SK-N-SH (cell line): Measurements from ENCODE around the gene ATP8B1. TPM values are rescaled to one million over a fixed set of nuclear protein-coding genes. Genes with fewer than 3 reads are reported as not detected.
A peak's percentile ranks its signal among the peaks of the same experiment; 100 is the strongest.

Source experiments
- CTCF ChIA-PET: fragments of 300-600, 350-600 bp; formaldehyde crosslinking; extraction: SDS; loops from one replicate; lab custom pipeline; 2021; lab: Yijun Ruan, JAX
- POLR2A ChIA-PET: fragments of 350-600 bp; sonication (Branson Sonifier 250); formaldehyde crosslinking; extraction: SDS; loops from one replicate; lab custom pipeline; 2020; ENCODE audit warnings: antibody characterized with exemption, inconsistent platforms; lab: Yijun Ruan, JAX
- DNase-seq: peaks from one replicate; pipeline ENCODE4 v3.0.0; 2012
- H2AFZ ChIP-seq: fragments of 200-600 bp; sonication (generic); 2 replicates; pipeline ENCODE4 v1.8.1; 2016; ENCODE audit warnings: antibody characterized with exemption, mild to moderate bottlenecking, low read depth
- H3F3A ChIP-seq: fragments of 200-600 bp; sonication (generic); replicated peaks from 2 replicates; pipeline ENCODE3; 2016; ENCODE audit warnings: antibody characterized with exemption, mild to moderate bottlenecking; ENCODE audit not compliant: insufficient read depth
- H3K27ac ChIP-seq, 2 experiments: fragments of 200-500 bp in 1 of 2; fragments of 200-600 bp in 1 of 2; sonication (Bioruptor generic) in 1 of 2; sonication (generic), shearing (Covaris generic) in 1 of 2; 2 replicates each; pipeline versions ENCODE4 v1.5.1 to v1.6.1; 2014 to 2016; ENCODE audit warnings: low read depth in 2 of 2, inconsistent platforms in 1 of 2, low read length in 1 of 2, mild to moderate bottlenecking in 1 of 2, mixed read lengths in 1 of 2
- H3K27me3 ChIP-seq: fragments of 200-600 bp; sonication (generic), shearing (Covaris generic); 2 replicates; pipeline ENCODE4 v1.6.1; 2016; ENCODE audit warnings: mixed run types; ENCODE audit not compliant: insufficient read depth
- H3K36me3 ChIP-seq, 2 experiments: fragments of 200-500 bp in 1 of 2; fragments of 200-600 bp in 1 of 2; sonication (Bioruptor generic) in 1 of 2; sonication (generic) in 1 of 2; replicated peaks in 1 of 2; 2 replicates each; pipeline versions ENCODE3 to v1.5.1; 2014 to 2016; ENCODE audit warnings: low read length in 1 of 2, mild to moderate bottlenecking in 1 of 2; ENCODE audit not compliant: insufficient read depth in 2 of 2, control insufficient read depth in 1 of 2
- H3K4me1 ChIP-seq, 2 experiments: fragments of 200-500 bp in 1 of 2; fragments of 200-600 bp in 1 of 2; sonication (Bioruptor generic) in 1 of 2; sonication (generic), shearing (Covaris generic) in 1 of 2; 2 replicates each; pipeline versions ENCODE4 v1.5.1 to v1.6.1; 2014 to 2016; ENCODE audit warnings: low read depth in 1 of 2, low read length in 1 of 2, mixed run types in 1 of 2; ENCODE audit not compliant: insufficient read depth in 2 of 2, control insufficient read depth in 1 of 2
- H3K4me2 ChIP-seq: fragments of 200-600 bp; sonication (generic), shearing (Covaris generic); 2 replicates; pipeline ENCODE4 v1.6.1; 2017; ENCODE audit warnings: mixed run types
- H3K4me3 ChIP-seq, 2 experiments: fragments of 200-500 bp in 1 of 2; fragments of 200-600 bp in 1 of 2; sonication (Bioruptor generic) in 1 of 2; sonication (generic), shearing (Covaris generic) in 1 of 2; 2 replicates each; pipeline versions ENCODE4 v1.5.1 to v1.8.1; 2014 to 2016; ENCODE audit warnings: low read depth in 2 of 2, inconsistent platforms in 1 of 2, low read length in 1 of 2, mild to moderate bottlenecking in 1 of 2, mixed read lengths in 1 of 2, moderate library complexity in 1 of 2
- H3K79me2 ChIP-seq: fragments of 200-600 bp; sonication (generic); 2 replicates; pipeline ENCODE4 v1.8.1; 2017; ENCODE audit warnings: mild to moderate bottlenecking; ENCODE audit not compliant: insufficient read depth
- H3K9ac ChIP-seq: fragments of 200-600 bp; sonication (generic); 2 replicates; pipeline ENCODE4 v1.6.1; 2017; ENCODE audit warnings: mixed run types
- H3K9me2 ChIP-seq: fragments of 200-600 bp; sonication (generic); 2 replicates; pipeline ENCODE4 v1.6.1; 2017; ENCODE audit warnings: mixed run types
- H3K9me3 ChIP-seq: fragments of 200-600 bp; sonication (generic); 2 replicates; pipeline ENCODE4 v1.6.1; 2017; ENCODE audit warnings: mixed run types, mild to moderate bottlenecking, moderate library complexity
- H4K20me1 ChIP-seq: fragments of 200-600 bp; sonication (generic); 2 replicates; pipeline ENCODE4 v1.6.1; 2017; ENCODE audit warnings: mild to moderate bottlenecking, mixed run types; ENCODE audit not compliant: insufficient read depth
- FOXM1 ChIP-seq: IDR thresholded peaks from 2 replicates; pipeline ENCODE4 v1.4.0; 2012; ENCODE audit warnings: low read depth, mild to moderate bottlenecking
- NFIC ChIP-seq: IDR thresholded peaks from 2 replicates; pipeline ENCODE4 v1.4.0; 2012; ENCODE audit warnings: borderline replicate concordance
- RAD21 ChIP-seq: IDR thresholded peaks from 2 replicates; pipeline ENCODE4 v1.6.1; 2012; ENCODE audit warnings: mild to moderate bottlenecking, low read length
- RCOR1 ChIP-seq: fragments of 150-350 bp; IDR thresholded peaks from 2 replicates; pipeline ENCODE4 v1.6.1; 2017; ENCODE audit warnings: antibody characterized with exemption, low read length
- TAF1 ChIP-seq: IDR thresholded peaks from 2 replicates; pipeline ENCODE4 v1.6.1; 2012; ENCODE audit warnings: low read depth, mild to moderate bottlenecking, low read length, moderate library complexity, borderline replicate concordance
- WGBS: methylation state at CpG from one replicate; pipeline ENCODE4 v1.1.6; 2017; ENCODE audit warnings: low lambda C conversion rate; 5-methylcytosine and 5-hydroxymethylcytosine counted together
- polyA plus RNA-seq, 3 experiments: library from polyadenylated mRNA; depleted of rRNA; stranded (reverse); fragments of >200 nt; gene quantifications; 2 replicates each; pipeline ENCODE4 v1.2.3, GENCODE V29; 2012
- TF ChIP-seq, protein P1 (sequence below): fragments of 200-600 bp; sonication (generic); IDR thresholded peaks from 2 replicates; pipeline ENCODE4 v1.6.1; 2017; ENCODE audit warnings: antibody characterized with exemption, mild to moderate bottlenecking, moderate library complexity
- TF ChIP-seq, protein P2 (sequence below): IDR thresholded peaks from 2 replicates; pipeline ENCODE4 v1.6.1; 2012; ENCODE audit warnings: mild to moderate bottlenecking, low read depth, low read length, moderate library complexity
- TF ChIP-seq, protein P3 (sequence below): IDR thresholded peaks from 2 replicates; pipeline ENCODE4 v1.4.0; 2012; ENCODE audit warnings: low read depth, borderline replicate concordance

ATP8B1 gene
- polyA plus RNA-seq, 1 of the 3 experiments (the other 2 are of a cell fraction): 43.8 TPM

DNA sequence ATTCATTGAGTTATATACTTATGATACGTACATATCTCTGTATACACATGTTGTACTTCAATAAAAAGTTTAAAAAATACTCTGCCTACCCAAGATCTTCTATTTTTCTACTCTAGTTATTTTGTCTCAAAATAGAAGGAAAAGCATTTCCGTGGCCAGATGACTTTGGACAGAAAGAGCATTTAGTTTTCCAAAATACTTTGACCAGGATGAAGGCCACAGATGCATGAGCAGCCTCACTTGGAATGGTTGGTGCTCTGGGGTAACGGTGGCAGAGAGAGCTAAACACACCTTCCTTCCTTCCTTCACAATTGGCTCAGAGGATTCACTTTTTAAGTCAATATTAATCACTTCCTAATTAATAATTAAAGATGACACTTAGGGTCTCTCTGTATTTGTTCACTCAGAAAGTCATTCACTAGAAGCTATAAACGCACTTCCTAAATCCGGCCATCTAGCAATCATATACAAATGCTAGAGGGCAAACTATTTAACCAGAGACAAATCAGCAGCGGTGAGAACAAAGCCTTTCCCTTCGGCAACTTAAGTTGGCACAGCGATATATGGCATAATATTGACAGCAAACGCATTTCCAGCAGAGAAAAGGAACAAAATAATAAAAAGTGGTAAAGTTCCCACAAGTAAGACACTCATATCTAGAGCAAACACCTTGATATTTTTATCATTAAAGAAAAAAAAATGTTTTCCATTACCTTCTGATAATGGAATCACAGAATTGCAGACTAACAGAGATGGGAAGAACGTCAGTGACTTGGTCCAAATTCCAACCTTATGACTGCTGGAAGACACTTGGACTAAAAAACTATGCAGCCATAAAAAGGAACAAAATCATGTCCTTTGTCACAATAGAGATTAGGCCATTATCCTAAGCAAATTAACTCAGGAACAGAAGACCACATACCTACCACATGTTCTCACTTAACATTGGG, 125.6 kb downstream of the ATP8B1 start:
- 96% methylated on average over 10 of the region's 10 CpGs for WGBS
- H3K4me1 ChIP-seq: no peaks in the 10 kb centered on the region
- TF ChIP-seq TAF1 (no peak), RAD21 (no peak), NFIC (no peak), RCOR1 (no peak), FOXM1 (no peak)
- TF ChIP-seq, protein P1, sequence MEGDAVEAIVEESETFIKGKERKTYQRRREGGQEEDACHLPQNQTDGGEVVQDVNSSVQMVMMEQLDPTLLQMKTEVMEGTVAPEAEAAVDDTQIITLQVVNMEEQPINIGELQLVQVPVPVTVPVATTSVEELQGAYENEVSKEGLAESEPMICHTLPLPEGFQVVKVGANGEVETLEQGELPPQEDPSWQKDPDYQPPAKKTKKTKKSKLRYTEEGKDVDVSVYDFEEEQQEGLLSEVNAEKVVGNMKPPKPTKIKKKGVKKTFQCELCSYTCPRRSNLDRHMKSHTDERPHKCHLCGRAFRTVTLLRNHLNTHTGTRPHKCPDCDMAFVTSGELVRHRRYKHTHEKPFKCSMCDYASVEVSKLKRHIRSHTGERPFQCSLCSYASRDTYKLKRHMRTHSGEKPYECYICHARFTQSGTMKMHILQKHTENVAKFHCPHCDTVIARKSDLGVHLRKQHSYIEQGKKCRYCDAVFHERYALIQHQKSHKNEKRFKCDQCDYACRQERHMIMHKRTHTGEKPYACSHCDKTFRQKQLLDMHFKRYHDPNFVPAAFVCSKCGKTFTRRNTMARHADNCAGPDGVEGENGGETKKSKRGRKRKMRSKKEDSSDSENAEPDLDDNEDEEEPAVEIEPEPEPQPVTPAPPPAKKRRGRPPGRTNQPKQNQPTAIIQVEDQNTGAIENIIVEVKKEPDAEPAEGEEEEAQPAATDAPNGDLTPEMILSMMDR: no peak
- TF ChIP-seq, protein P2, sequence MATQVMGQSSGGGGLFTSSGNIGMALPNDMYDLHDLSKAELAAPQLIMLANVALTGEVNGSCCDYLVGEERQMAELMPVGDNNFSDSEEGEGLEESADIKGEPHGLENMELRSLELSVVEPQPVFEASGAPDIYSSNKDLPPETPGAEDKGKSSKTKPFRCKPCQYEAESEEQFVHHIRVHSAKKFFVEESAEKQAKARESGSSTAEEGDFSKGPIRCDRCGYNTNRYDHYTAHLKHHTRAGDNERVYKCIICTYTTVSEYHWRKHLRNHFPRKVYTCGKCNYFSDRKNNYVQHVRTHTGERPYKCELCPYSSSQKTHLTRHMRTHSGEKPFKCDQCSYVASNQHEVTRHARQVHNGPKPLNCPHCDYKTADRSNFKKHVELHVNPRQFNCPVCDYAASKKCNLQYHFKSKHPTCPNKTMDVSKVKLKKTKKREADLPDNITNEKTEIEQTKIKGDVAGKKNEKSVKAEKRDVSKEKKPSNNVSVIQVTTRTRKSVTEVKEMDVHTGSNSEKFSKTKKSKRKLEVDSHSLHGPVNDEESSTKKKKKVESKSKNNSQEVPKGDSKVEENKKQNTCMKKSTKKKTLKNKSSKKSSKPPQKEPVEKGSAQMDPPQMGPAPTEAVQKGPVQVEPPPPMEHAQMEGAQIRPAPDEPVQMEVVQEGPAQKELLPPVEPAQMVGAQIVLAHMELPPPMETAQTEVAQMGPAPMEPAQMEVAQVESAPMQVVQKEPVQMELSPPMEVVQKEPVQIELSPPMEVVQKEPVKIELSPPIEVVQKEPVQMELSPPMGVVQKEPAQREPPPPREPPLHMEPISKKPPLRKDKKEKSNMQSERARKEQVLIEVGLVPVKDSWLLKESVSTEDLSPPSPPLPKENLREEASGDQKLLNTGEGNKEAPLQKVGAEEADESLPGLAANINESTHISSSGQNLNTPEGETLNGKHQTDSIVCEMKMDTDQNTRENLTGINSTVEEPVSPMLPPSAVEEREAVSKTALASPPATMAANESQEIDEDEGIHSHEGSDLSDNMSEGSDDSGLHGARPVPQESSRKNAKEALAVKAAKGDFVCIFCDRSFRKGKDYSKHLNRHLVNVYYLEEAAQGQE: no peak
- TF ChIP-seq, protein P3, sequence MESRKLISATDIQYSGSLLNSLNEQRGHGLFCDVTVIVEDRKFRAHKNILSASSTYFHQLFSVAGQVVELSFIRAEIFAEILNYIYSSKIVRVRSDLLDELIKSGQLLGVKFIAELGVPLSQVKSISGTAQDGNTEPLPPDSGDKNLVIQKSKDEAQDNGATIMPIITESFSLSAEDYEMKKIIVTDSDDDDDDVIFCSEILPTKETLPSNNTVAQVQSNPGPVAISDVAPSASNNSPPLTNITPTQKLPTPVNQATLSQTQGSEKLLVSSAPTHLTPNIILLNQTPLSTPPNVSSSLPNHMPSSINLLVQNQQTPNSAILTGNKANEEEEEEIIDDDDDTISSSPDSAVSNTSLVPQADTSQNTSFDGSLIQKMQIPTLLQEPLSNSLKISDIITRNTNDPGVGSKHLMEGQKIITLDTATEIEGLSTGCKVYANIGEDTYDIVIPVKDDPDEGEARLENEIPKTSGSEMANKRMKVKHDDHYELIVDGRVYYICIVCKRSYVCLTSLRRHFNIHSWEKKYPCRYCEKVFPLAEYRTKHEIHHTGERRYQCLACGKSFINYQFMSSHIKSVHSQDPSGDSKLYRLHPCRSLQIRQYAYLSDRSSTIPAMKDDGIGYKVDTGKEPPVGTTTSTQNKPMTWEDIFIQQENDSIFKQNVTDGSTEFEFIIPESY: no peak
- TF ChIP-seq, all 33 proteins: peak for 0
- no peak for DNase-seq
- Histone ChIP-seq H3K27ac (peak overlapping the region in 1 of 2 experiments; percentile 5; a peak in 1 of 4 replicates), H3K36me3 (peaks cover 22 to 78% of the 10 kb centered on the region in 2 experiments), H3F3A (peaks cover 23% of the 10 kb centered on the region), H3K27me3 (no peaks in the 10 kb centered on the region), H3K9me3 (peaks cover 5% of the 10 kb centered on the region; the same call in 1 of the 2 replicates), H3K4me3 (no peak overlapping the region), H3K4me2 (no peak overlapping the region), H3K79me2 (peaks cover 68% of the 10 kb centered on the region), H4K20me1 (0 out of 2 replicates have a peak, but pooled peaks cover 3% of the 10 kb centered on the region), H2AFZ (no peak overlapping the region), H3K9me2 (no peaks in the 10 kb centered on the region), H3K9ac (no peak overlapping the region)
- CTCF ChIA-PET: no interaction called here
- POLR2A ChIA-PET: no interaction called here
